Breast epithelium (tissue), 3 donors: ENCODE measurements around the gene CHORDC1.

Experiments
- POLR2A ChIP-seq: fragments of 450-650 bp; IDR thresholded peaks from one replicate; pipeline ENCODE4 v1.6.1; 2016; ENCODE audit warnings: antibody characterized with exemption, mild to moderate bottlenecking, moderate library complexity
- TF ChIP-seq, protein P1 (sequence below), 3 donors: fragments of 450-650 bp; IDR thresholded peaks; one replicate each; pipeline ENCODE4 v1.5.1; 2016 to 2017; ENCODE audit warnings: antibody characterized with exemption in 3 of 3, mild to moderate bottlenecking in 3 of 3, moderate library complexity in 3 of 3

DNA sequence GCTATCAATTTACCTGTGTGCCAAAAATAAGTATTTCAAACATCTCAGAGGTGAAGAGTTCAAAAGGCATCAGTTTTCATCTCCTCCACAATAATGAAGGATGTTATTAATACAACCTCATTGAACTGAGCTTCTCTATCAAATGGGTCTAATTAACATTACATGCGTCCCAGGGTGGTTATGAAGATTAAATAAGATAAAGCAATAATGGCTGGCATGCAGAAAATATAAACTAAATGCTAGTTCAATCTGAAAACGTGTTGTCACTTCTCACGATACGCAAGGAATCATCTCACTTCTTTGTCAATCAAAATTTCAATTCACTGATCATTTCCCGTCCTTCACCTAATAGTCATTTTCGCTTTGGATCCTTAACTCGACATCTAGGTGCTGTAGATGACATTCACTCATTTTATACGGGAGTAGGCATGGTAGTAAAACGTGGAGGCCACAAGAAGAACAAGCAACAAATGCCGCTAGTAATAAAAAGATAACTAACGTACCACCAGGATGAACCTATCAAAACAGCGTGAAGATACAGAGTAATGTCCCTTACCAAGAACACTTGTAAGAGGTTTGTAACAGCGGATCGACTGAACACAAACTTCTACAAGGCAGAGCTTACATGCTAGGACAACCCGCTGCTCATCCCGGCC, 918 bp downstream of the CHORDC1 start:
- TF ChIP-seq, protein P1, sequence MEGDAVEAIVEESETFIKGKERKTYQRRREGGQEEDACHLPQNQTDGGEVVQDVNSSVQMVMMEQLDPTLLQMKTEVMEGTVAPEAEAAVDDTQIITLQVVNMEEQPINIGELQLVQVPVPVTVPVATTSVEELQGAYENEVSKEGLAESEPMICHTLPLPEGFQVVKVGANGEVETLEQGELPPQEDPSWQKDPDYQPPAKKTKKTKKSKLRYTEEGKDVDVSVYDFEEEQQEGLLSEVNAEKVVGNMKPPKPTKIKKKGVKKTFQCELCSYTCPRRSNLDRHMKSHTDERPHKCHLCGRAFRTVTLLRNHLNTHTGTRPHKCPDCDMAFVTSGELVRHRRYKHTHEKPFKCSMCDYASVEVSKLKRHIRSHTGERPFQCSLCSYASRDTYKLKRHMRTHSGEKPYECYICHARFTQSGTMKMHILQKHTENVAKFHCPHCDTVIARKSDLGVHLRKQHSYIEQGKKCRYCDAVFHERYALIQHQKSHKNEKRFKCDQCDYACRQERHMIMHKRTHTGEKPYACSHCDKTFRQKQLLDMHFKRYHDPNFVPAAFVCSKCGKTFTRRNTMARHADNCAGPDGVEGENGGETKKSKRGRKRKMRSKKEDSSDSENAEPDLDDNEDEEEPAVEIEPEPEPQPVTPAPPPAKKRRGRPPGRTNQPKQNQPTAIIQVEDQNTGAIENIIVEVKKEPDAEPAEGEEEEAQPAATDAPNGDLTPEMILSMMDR (IDR thresholded peaks at IDR 0.05) = no peak
- TF ChIP-seq POLR2A = no peak
